Fibroblast of lung (primary cell): Measurements from ENCODE around the gene KIAA0319L.

Source experiments
- CTCF ChIP-seq, 2 donors: IDR thresholded peaks in 1 of 2; conservative IDR thresholded peaks in 1 of 2; 1 replicate in 1 of 2; 2 replicates in 1 of 2; pipeline ENCODE4 v1.5.1; 2011 to 2012; ENCODE audit warnings: low read length in 2 of 2, control low read depth in 1 of 2, inconsistent platforms in 1 of 2, low read depth in 1 of 2, mild to moderate bottlenecking in 1 of 2
- EZH2 ChIP-seq: IDR thresholded peaks from 2 replicates; pipeline ENCODE4 v1.5.1; 2012; ENCODE audit warnings: low read length, control low read depth, mild to moderate bottlenecking; ENCODE audit errors: missing control alignments

- no peak for TF ChIP-seq CTCF (conservative IDR thresholded peaks at IDR 0.05 in 1 of 2, IDR thresholded peaks at IDR 0.05 in 1 of 2; ENCODE audit: low read depth in 1 of 2, low read length in 2 of 2)
- no peak for TF ChIP-seq EZH2
These were observed 46.7 kb upstream of the KIAA0319L start for GRCh38 chr1:35603941-35604340.
